Kidney glomerular epithelial cell (primary cell): ENCODE measurements around the gene MPHOSPH9.

ENCODE experiments used
- DNase-seq: peaks from one replicate; lab custom pipeline; 2025; lab: John Stamatoyannopoulos, UW

The MPHOSPH9 gene

GRCh38 chr12:123149088-123149487, 83.9 kb downstream of the MPHOSPH9 start:
- DNase-seq, result no peak

GRCh38 chr12:123148655-123149054, 84.3 kb downstream of the MPHOSPH9 start:
- DNase-seq, result no peak

GRCh38 chr12:123148223-123148622, 84.7 kb downstream of the MPHOSPH9 start:
- no peak for DNase-seq

GRCh38 chr12:123145211-123145610, 87.7 kb downstream of the MPHOSPH9 start:
- DNase-seq, result no peak

GRCh38 chr12:123143736-123144461, 89.0 kb downstream of the MPHOSPH9 start:
- DNase-seq, result no peak

GRCh38 chr12:123142921-123143735, 89.8 kb downstream of the MPHOSPH9 start:
- DNase-seq, result no peak

- no peak for DNase-seq
These were observed 90.5 kb downstream of the MPHOSPH9 start for GRCh38 chr12:123142518-123142840.

- peak; percentile 87 for DNase-seq
These were observed 91.1 kb downstream of the MPHOSPH9 start for GRCh38 chr12:123141615-123142517.

- DNase-seq, result no peak
These were observed 92.0 kb downstream of the MPHOSPH9 start for GRCh38 chr12:123140676-123141614.

- DNase-seq, result peak; percentile 55
These were observed 92.8 kb downstream of the MPHOSPH9 start for GRCh38 chr12:123139926-123140675.

- DNase-seq, result no peak
These were observed 97.3 kb downstream of the MPHOSPH9 start for GRCh38 chr12:123135688-123136087.

- no peak for DNase-seq
These were observed 98.1 kb downstream of the MPHOSPH9 start for GRCh38 chr12:123134826-123135225.

GRCh38 chr12:123134271-123134671, 98.7 kb downstream of the MPHOSPH9 start:
- DNase-seq, result no peak

- no peak for DNase-seq
These were observed 99.2 kb downstream of the MPHOSPH9 start for GRCh38 chr12:123133701-123134100.

- no peak for DNase-seq
These were observed 99.9 kb downstream of the MPHOSPH9 start for GRCh38 chr12:123132951-123133619.

- no peak for DNase-seq
These were observed 101.0 kb downstream of the MPHOSPH9 start for GRCh38 chr12:123131879-123132402.

GRCh38 chr12:123131291-123131832, 101.6 kb downstream of the MPHOSPH9 start:
- no peak for DNase-seq

- no peak for DNase-seq
These were observed 103.3 kb downstream of the MPHOSPH9 start for GRCh38 chr12:123129621-123130020.

GRCh38 chr12:123127182-123127495, 105.8 kb downstream of the MPHOSPH9 start:
- DNase-seq, result no peak
